Breast epithelium (tissue), 3 donors: ENCODE results near the gene DACH1.

Source experiments
- CTCF ChIP-seq, 3 donors: fragments of 450-650 bp; IDR thresholded peaks; one replicate each; pipeline ENCODE4 v1.5.1; 2016 to 2017; ENCODE audit warnings: antibody characterized with exemption in 3 of 3, mild to moderate bottlenecking in 3 of 3, moderate library complexity in 3 of 3
- POLR2AphosphoS5 ChIP-seq, 3 donors: sonication (generic); formaldehyde crosslinking; IDR thresholded peaks; one replicate each; pipeline ENCODE4 v1.6.1; 2017; ENCODE audit warnings: antibody characterized with exemption in 3 of 3

DNA sequence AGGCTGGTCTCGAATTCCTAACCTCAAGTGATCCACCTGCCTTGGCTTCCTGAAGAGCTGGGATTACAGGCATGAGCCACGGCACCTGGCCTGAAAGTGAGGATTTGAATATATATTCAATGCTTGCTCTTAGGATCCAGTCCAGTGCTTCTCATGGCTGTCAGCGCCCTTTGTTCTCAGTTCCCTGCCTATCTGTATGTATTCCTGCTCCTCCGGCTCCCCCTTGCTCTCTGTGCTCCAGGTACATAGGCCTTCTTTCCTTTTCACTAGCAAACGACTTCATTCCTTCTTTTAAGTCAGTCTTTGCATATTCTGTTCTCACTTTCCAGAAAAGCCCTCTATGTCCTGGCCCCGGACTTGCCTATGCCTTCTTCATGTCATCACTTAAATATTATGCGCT is 232.8 kb downstream of the DACH1 start:
- TF ChIP-seq CTCF (IDR thresholded peaks at IDR 0.05) (no peak), POLR2AphosphoS5 (IDR thresholded peaks at IDR 0.05) (no peak)
